Lower lobe of right lung (tissue), 2 donors: Measurements from ENCODE around the gene JMJD8. TPM values are rescaled to one million over a fixed set of nuclear protein-coding genes. Genes with fewer than 3 reads are reported as not detected.

Experiments used
- ATAC-seq, 2 donors: fragments of 200-7000 bp; cut with Tn5 transposase; one replicate each; pipeline ENCODE4 v1.9.1; 2020 to 2022; ENCODE audit warnings: mild to moderate bottlenecking in 2 of 2, moderate library complexity in 2 of 2
- DNase-seq: peaks from one replicate; pipeline ENCODE4 v3.0.0-alpha.2; 2020
- H3K27ac ChIP-seq: fragments of 200-600 bp; one replicate; pipeline ENCODE4 v1.8.0; 2022
- H3K27me3 ChIP-seq: fragments of 200-600 bp; one replicate; pipeline ENCODE4 v1.8.0; 2022; ENCODE audit warnings: low read depth
- H3K36me3 ChIP-seq: fragments of 200-600 bp; one replicate; pipeline ENCODE4 v1.8.0; 2022; ENCODE audit warnings: mild to moderate bottlenecking
- H3K4me1 ChIP-seq: fragments of 200-600 bp; one replicate; pipeline ENCODE4 v1.8.0; 2022
- H3K4me3 ChIP-seq: fragments of 200-600 bp; one replicate; pipeline ENCODE4 v1.8.0; 2022; ENCODE audit warnings: mild to moderate bottlenecking
- H3K9me3 ChIP-seq: fragments of 200-600 bp; one replicate; pipeline ENCODE4 v1.8.0; 2022
- intact Hi-C: fragments of 100-400 bp; cut with DNase I; formaldehyde crosslinking; loops from one replicate; pipeline ENCODE4 v1.11.0; 2022
- total RNA-seq: library from RNA; stranded (reverse); fragmentation: NEBNext Ultra II Directional; extraction: Animal tissue kit (Norgen Biotek cat#: 25700); gene quantifications from one replicate; pipeline ENCODE4 v1.2.1, GENCODE V29; 2021
- TF ChIP-seq, protein P1 (sequence below): fragments of 200-600 bp; IDR thresholded peaks from one replicate; pipeline ENCODE4 v1.8.0; 2022; ENCODE audit warnings: antibody characterized with exemption, mild to moderate bottlenecking
- donor health status: DM: no; HTN: yes; CAD: no; lungs with severe emphysema.

Gene JMJD8
- total RNA-seq, 1 donor from 2014 or later: 43.2 TPM

DNA sequence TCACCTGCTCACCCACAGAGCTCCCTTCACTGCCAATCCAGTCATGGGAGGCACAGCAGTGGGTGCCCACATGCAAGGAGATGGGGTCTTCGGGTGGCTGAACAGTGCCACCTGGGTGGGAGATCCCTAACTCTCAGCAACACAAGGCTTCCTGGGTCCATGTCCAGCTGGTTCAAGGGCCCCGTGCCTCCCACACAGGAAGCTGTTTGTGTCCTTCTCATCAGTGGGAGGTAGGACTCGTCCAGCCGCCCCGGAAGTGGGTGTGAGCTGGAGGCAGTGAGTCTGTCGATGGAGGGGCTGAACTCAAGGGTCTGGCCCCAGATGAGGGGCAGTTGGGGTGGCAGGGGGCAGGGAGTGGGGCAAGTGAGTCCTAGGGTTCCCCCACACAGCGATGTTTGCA is 19.9 kb upstream of the JMJD8 start:
- Histone ChIP-seq H3K4me3 (no peak overlapping the region), H3K27me3 (peaks cover 91% of the 10 kb centered on the region), H3K4me1 (peaks cover 11% of the 10 kb centered on the region), H3K27ac (no peak overlapping the region), H3K9me3 (no peaks in the 10 kb centered on the region), H3K36me3 (no peaks in the 10 kb centered on the region)
- ATAC-seq (no peak), DNase-seq (no peak)
- intact Hi-C loops: no loop called here
- TF ChIP-seq, protein P1, sequence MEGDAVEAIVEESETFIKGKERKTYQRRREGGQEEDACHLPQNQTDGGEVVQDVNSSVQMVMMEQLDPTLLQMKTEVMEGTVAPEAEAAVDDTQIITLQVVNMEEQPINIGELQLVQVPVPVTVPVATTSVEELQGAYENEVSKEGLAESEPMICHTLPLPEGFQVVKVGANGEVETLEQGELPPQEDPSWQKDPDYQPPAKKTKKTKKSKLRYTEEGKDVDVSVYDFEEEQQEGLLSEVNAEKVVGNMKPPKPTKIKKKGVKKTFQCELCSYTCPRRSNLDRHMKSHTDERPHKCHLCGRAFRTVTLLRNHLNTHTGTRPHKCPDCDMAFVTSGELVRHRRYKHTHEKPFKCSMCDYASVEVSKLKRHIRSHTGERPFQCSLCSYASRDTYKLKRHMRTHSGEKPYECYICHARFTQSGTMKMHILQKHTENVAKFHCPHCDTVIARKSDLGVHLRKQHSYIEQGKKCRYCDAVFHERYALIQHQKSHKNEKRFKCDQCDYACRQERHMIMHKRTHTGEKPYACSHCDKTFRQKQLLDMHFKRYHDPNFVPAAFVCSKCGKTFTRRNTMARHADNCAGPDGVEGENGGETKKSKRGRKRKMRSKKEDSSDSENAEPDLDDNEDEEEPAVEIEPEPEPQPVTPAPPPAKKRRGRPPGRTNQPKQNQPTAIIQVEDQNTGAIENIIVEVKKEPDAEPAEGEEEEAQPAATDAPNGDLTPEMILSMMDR: no peak

DNA sequence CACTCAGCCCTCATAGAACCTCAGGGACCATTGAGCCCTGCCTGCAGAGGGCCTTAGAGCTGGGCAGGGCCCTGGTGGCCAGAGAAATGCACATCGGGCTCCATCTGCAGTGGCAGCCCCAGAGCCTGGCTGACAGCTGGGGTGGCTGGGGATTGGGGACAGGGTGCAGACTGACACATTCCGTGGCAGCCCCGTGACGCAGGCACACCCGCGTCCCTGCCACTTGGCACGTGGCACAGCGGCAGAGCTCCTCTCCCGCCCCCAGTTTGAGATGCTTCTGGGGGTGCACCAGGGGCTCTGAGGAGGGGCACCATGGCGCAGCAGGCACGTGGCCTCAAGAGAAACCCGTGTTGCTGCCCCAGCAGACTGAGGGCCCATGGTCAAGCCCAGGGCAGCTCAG is 19.3 kb upstream of the JMJD8 start:
- no peak overlapping the region for H3K27ac ChIP-seq
- DNase-seq (no peak), ATAC-seq (no peak)
- H3K9me3 ChIP-seq: no peaks in the 10 kb centered on the region
- TF ChIP-seq, protein P1: no peak
- H3K27me3 ChIP-seq: peaks cover 88% of the 10 kb centered on the region
- H3K4me3 ChIP-seq: no peak overlapping the region
- intact Hi-C loops: no loop called here
- H3K4me1 ChIP-seq: peaks cover 11% of the 10 kb centered on the region
- H3K36me3 ChIP-seq: no peaks in the 10 kb centered on the region

DNA sequence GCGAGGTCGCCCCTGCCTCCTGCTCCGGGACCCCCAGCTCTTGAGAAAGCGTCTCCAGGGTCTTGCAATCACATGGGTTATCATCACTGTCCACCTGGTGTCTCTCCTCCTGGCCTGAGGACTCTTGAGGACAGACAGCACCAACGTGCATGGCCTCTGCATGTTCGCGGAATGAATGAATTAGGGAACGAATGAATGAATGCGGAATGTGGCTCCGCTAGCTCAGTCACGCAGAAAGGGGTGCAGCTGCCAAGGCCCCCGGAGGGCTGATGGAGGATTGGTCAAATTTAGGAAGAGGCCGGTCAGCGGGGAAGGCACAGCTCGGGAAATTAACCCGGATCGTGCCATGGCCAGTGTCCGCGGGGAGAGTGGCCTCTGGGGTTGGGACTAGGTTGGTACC is 18.2 kb upstream of the JMJD8 start:
- intact Hi-C loops: no loop called here
- TF ChIP-seq, protein P1: no peak

DNA sequence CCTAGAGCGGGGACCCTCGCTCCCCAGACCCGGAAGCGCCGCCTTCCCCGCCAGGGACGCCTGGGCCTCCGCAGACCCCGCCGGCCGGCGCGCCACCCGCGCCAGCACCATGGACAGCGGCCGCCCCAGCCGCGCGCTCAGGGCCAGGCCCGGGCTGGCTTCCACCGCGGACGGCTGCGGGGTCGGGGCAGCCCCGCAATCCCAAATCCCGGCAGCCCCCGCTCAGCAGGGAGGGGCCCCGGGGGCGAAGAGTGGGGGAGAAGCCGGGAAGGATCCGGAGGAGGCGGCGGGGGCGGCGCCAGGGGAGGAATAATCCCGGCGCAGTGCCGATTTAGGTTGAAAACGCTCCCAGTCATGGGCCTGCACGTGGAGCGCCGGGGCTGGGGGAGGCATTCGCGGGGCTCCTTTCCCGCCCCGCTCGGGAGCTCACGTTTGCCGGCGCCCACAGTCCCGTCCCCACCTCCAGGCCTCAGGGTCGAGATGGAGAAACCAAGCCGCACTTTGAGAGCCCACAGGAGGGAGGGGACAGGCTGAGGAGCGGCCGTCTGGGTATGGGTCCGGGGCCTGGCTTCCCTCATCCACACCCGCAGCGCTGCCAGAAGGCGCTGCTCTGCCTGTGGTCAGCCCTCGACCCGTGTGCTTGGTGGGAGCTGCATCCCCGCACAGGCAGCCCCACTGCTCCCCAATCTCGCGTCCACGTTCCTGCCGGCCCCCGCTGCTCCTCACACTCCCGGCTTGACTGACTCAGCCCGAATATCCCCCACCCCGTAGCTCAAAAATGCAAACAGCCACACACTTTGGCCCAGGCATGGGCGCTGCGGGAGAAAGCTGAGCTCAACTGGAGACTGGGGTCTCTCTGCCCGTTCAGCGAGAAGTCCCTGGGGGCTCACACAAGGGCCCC is 16.8 kb upstream of the JMJD8 start:
- H3K4me3 ChIP-seq: no peak overlapping the region
- peaks cover 82% of the 10 kb centered on the region for H3K27me3 ChIP-seq
- TF ChIP-seq, protein P1: no peak
- DNase-seq: no peak
- no peaks in the 10 kb centered on the region for H3K9me3 ChIP-seq
- H3K27ac ChIP-seq: no peak overlapping the region
- H3K4me1 ChIP-seq: peaks cover 11% of the 10 kb centered on the region
- no peaks in the 10 kb centered on the region for H3K36me3 ChIP-seq
- peak; percentile 47 to 61 for ATAC-seq
- intact Hi-C loops: no loop called here

More for the DNA sequence above, 18.2 kb upstream of the JMJD8 start:
- Histone ChIP-seq H3K9me3 (no peaks in the 10 kb centered on the region), H3K4me1 (peaks cover 11% of the 10 kb centered on the region), H3K27ac (no peak overlapping the region), H3K36me3 (no peaks in the 10 kb centered on the region), H3K27me3 (peaks cover 84% of the 10 kb centered on the region), H3K4me3 (no peak overlapping the region)
- ATAC-seq (no peak), DNase-seq (no peak)

DNA sequence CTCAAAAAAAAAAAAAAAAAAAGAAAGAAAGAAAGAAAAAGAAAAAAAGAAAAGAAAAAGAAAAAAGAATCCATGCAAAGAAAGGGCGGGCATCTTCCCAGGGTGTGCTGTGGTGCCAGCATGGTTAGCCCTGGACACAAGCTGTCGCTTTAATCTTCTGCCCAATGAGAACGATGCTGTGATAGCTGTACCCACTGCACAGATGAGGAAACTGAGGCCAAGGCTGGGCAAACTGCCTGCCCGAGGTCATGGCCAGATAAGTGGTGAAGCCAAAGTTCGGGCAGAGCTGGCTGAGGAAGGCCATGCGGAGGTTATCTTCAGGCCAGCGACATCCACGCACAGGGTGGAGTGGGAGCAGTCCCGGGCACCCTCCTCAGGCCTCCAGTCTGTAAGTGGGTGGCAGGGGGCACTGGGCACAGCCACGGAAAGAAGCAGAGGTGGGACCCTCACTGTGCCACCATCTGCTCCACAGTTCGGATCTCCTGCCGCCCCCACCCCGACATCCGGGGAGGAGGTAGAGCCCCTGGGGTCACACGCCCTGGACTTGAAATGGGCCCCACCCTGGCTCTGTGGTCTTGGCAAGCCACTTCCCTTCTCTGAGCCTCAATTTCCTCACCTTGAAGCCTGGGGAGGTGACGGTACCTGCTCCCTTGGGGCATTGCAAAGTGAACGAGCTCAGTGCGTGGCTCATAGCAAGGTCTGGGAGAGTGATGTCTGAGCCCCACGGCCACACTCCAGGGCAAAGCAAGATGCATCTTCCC is 15.0 kb upstream of the JMJD8 start:
- TF ChIP-seq, protein P1: no peak
- DNase-seq (no peak), ATAC-seq (no peak)
- Histone ChIP-seq H3K9me3 (no peaks in the 10 kb centered on the region), H3K36me3 (no peaks in the 10 kb centered on the region), H3K27ac (no peak overlapping the region), H3K4me1 (peaks cover 26% of the 10 kb centered on the region), H3K4me3 (no peak overlapping the region), H3K27me3 (peaks cover 86% of the 10 kb centered on the region)
- intact Hi-C loops: no loop called here
